Right lobe of liver (tissue), 4 donors: ENCODE data around the gene LARP7.

Source experiments
- CTCF ChIP-seq, 4 donors: fragments of 200-600 bp in 3 of 4; fragments of 450-650 bp in 1 of 4; IDR thresholded peaks; one replicate each; pipeline versions ENCODE4 v1.5.1 to v1.8.0; 2016 to 2022; ENCODE audit warnings: antibody characterized with exemption in 4 of 4, mild to moderate bottlenecking in 2 of 4
- POLR2A ChIP-seq: fragments of 450-650 bp; IDR thresholded peaks from one replicate; pipeline ENCODE4 v1.6.1; 2017; ENCODE audit warnings: antibody characterized with exemption, mild to moderate bottlenecking
- donor health status: DM: no; HTN: no; CAD: no.
- donor health status: DM: no; HTN: no; CAD: no.
- donor health status: DM: no; HTN: yes; CAD: no.

GRCh38 chr4:112592717-112593116 is 44.2 kb upstream of the LARP7 start:
- TF ChIP-seq POLR2A, result no peak
- TF ChIP-seq CTCF (IDR thresholded peaks at IDR 0.05), result no peak
